Activated CD4-positive, alpha-beta T cell treated with anti-CD3 and anti-CD28 coated beads, Interleukin-2, Interleukin-4, amounts not matched to agents 100 ng/mL and 50 ng/mL, durations not matched to agents 16 hours and 8 hours (primary cell): ENCODE results near the gene ZNF541.
"Not testable (repeated sequence)": the region's sequence is repeated elsewhere in the genome, so short reads cannot be mapped to it uniquely, and the experiment has no call there.

Experiments used
- DNase-seq: peaks from one replicate; pipeline ENCODE4 v3.0.0-alpha.2; 2020; ENCODE audit warnings: low spot score

ZNF541 gene

DNA sequence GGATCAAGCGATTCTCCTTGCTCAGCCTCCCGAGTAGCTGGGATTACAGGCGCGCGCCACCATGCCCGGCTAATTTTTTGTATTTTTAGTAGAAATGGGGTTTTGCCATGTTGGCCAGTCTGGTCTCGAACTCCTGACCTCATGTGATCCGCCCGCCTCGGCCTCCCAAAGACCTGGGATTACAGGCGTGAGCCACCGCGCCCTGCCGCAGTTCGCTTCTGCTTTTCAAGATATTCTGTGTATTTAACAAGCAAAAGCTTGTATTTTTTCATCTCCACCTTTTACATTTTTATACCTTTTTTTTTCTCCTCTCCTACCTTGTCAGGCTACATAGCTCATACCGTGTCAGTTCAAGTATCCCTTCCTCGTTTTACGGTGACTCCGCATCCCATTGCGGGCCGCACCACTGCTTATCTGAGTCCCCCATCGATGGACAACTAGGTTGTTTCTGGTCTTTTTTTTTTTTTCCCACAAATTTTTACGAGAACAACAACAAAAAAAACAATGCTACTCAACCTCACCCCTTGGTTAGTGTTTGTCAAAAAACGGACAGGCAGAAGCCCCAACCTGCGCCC is 26.8 kb upstream of the ZNF541 start:
- not testable (repeated sequence) for DNase-seq

DNA sequence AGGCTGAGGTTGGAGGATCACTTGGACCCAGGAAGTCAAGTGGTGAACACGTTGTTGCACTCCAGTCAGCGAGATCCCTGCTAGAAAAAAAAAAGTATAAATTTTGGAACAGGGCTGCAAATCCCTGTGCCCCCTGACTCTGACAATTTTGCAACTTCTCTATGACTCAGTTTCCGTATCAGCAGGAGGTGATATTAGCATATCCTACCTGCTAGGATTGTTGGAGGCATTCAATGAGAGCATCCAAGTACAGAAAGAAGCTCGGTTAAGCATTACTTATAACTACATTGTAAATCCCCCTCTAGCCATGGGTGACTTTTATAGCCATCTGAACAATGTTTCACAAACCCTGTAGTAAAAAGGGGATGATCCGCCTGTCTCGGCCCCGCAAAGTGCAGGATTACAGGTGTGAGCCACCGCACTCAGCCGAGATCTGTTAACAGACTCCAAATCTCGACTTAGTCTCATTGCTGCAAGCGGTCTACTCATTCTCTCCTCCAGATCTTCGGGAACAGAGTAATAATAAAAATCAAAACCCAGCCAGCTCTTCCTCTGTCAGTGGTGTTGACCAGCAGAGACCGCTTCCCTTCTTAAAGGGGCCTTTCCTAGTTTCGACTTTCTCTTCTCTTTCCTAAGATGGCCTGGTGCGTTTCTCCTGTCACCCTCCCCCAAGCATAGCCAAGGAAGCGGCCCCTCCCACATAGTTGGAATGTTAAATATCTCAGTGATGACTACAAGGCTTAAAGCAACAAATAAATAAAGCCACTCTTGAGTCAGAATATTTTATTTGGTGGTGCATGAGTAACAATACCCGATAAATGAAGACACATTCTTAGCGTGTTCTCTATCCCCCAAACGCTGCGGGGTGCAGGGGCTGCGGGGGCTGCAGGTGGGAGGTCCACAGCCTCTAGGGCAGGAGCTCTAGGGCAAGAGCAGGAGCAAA is 25.7 kb upstream of the ZNF541 start:
- no peak for DNase-seq

DNA sequence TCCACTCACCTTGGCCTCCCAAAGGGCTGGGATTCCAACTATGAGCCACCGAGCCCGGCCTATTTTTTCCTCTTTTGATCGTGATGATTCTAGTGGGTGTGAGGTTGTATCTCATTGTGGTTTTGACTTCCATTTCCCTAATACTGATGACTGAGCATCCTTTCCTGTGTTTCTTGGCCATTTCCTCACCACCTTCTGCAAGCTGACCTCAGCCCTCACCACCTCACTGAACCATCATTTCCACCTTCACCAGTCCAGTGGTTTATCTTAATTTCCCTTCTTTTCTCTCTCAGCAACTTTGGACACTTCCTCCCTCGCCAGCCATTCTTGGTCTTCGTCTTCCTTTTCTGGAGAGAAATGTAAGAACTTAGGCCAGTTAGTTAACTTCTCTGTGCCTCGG is 23.0 kb upstream of the ZNF541 start:
- peak; percentile 14 for DNase-seq

DNA sequence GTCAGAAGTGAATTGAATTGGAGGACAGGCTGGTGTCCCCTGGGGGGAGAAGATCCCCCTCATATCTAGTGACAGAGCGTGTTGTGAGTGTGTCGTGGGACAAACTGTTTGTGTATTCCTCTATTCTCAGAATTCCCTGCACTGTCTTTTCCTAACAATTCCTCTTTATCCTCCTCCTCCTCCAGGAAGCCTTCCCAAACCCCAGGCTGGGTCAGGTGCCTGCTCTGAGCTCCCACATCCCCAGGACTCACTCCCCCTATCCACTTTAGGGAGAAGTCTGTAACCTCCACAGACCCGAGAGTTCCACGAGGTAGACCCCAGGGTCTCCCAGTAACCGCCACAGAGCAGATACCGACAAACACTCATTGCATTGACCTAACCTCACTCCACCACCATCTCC is 20.9 kb upstream of the ZNF541 start:
- no peak for DNase-seq

DNA sequence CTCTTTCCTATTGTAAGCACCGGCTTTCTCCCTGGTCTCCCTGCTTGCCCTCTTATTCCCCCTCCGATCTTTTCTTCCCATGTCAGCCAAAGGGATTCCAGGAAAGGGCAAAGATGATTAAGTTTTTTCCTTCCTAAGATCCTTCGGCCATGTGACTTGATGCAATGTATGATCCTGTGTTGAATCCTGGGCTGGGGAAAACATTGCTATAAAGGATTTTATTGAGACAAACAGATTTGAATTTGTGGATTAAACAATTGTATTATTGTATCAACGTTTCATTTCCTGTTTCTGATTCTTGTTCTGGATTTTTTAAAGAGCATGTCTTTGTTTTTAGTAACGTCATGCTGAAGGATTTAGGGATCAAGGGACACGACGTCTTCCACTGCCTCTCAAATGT is 16.9 kb upstream of the ZNF541 start:
- no peak for DNase-seq

DNA sequence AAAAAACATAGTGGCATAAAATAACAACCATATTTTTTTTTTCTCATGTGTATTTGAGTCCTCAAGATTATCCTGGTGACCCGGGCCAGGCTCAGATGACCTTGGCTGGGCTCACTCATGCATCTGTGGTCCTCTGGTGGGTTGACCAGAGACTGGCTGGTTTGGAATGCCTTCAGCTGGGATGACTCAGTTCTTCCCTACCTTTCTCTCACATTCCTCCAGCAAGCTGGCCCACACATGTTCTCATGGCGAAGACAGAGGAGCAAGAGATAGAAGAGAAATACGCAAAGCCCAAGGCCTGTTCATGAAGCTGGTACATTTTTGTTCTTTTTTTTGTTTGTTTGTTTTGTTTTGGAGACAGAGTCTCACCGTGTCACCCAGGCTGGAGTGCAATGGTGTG is 14.3 kb upstream of the ZNF541 start:
- DNase-seq = no peak

DNA sequence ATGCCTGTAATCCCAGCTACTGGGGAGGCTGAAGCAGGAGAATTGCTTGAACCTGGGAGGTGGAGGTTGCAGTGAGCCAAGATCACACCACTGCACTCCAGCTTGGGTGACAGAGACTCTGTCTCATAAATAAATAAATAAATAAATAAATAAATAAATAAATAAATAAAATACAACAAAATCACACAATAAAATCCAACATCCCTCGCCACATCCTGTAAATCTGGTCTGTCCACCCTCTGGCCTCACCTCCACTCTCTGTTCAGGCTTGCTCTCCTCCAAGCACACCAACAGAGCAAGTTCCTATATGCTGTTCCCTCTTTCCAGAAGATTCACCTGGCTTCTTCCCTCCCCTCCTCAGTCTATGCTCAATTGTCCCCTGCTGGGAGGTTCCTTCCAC is 10.2 kb upstream of the ZNF541 start:
- DNase-seq = not testable (repeated sequence)

DNA sequence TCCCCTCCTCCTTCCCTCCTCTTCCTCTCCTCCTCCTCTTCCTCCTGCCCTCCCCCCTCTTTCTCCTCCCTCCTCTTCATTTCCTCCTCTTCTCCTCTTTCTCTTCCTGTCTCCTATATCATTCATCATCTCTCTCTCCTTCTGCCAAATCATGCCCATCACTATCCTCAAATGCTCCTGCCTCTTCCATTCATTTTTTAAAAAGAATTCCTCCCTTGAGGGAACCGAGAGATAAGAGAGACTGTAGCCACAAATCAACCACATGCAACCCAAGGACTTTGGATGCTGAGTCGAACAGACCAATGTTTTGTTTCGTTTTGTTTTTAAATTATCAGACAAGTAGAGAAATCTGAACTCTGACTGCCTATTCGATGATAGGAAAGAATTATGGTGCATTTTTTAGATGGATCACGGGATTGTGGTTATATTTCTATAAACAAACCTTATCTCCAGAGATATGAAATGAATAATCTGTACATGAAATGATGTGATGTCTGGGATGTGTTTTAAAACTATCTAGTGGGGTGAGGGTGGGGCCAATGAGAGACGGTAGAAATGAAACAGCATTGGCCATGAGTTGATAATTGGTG is 9.5 kb upstream of the ZNF541 start:
- no peak for DNase-seq

DNA sequence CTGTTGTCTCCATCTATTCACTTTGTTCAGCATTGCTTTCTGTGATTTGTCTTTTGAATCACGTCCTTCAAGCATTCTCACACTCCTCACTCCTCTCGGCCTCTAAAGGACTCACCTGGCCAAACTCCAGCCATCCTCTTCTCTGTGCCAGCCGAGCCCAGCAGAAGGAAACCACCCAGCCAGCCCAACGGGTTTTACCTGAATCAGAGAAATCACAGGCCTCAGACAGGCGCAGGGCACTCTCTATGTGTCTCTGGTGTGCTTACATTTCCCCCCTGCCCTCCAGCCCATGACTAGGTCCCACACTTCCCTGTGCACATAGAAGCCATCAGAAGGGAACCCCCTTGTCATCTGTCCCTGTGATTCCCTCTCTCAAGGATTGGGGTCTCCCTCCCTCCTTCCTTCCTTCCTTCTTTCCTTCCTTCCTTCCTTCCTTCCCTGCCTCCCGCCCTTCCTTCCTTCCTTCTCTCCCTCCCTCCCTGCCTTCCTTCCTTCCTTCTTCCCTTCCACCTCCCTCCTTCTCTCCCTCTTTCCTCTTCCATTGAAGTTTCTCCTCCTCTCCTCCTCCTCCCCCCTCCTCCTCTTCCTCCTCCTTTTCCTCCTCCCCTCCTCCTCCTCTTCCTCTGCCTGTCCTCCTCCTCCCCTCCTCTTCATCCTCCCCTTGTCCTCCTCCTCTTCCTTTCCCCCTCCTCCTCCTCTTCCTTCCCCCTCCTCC is 8.8 kb upstream of the ZNF541 start:
- no peak for DNase-seq

DNA sequence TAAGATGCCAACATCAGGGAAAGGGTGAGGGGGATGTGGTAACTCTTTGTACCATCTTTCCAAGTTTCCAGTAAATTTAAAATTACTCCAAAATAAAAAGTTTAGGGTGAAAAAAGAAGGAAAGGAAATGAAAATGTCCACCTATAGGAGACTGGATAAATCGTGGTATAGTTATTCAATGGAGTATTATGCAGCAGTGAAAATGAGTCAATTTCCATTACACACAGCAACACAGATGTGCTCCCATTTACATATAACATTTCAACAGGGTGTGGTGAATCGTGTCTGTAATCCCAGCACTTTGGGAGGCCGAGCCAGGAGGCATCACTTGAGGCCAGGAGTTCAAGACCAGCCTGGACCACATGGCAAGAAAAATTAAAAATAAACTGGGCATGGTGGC is 7.4 kb upstream of the ZNF541 start:
- DNase-seq = no peak

DNA sequence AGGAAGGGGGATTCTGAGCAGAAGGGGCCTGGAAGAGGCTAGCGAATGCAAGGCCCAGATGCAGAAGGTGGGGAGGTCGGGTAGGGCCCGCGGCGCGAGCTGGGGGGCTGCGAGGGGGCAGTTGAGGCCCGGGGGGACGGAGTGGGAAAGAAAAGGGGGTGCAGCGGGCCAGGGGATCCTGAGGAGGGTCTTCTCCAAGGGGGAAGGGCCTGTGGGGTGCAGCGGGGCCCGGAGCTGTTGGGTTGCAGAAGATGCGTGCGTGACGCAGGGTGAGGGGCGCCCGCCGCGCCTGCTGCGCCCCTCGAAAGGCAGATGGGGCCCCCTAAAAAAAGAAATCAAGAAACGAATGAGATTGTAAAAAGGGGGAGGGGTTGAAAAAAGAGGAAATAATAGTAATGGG is 313 bp downstream of the ZNF541 start:
- DNase-seq = no peak

DNA sequence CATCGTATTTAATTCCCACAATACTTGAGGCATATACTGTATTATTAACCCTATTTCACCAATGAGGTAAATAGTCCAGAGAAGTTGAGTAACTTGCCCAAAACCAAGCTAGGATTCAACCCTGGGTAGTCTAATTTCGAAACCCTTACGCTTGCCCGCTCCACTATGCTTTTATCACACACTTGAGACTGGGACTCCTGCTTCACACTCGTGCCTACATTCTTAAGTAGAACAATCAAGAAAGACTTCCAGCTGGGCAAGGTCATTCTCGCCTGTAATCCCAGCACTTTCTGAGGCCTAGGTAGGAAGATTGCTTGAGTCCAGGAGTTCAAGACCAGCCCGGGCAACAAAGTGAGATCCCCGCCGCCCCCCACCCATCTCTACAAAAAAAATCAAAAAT is 3.6 kb downstream of the ZNF541 start:
- no peak for DNase-seq

DNA sequence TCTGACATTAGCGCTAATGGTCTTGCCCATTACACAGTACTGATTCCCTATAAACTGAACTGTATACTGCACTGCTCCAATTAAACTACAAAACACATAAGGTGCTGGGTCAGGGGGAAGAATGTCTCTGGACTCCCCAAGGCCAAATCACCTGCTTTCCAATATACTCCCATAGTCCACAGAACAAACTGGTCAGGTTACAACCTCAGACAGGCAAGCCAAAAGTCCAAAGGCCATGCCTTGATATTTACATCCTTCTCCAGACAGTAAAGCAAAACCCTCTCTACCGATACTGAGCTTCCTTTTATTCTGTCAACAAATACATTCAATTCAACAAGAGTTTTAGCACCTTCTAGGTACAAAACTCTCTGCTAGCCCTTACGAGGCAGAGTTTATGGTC is 8.9 kb downstream of the ZNF541 start:
- DNase-seq = no peak

DNA sequence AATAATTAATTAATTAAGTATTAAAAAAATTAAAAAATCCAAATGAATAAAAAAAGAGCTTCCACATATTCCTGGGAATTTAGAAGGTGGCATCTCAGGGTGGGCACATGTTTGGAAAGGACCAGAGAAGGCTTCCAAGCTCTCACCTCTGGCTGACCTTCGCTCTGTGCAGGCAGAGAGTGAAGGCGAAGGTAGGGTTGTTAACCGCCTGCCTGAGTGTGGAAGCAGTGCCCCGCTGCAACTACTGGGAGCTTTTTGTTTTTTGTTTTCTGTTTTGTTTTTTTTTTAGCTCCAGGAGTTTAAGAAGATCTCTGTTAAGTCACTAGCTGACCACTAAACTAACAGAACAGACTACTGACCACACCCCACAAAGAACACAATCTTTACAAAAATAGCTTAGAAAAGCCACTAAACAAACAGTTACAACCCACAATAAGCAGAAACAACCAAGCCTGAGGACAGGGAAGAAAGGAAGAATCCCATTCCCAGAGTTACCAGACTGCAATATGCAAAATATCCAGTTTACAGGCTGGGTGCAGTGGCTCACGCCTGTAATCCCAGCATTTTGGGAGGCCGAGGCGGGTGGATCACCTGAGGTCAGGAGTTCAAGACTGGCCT is 11.4 kb downstream of the ZNF541 start:
- no peak for DNase-seq

DNA sequence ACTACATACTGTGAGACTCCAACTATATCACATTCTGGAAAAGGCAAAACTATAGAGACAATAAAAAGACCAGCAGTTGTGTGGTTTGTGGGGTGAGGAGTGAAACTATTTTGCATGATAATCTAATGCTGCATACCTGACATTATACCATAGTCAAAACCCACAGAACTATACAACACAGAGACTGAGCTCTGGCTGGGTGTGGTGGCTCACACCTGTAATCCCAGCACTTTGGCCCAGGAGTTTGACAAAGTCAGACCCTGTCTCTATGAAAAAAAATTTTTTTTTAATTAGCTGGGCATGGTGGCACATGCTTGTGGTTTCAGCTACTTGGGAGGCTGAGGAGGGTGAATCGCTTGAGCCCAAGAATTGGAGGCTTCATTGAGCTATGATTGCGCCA is 11.9 kb downstream of the ZNF541 start:
- DNase-seq = no peak

DNA sequence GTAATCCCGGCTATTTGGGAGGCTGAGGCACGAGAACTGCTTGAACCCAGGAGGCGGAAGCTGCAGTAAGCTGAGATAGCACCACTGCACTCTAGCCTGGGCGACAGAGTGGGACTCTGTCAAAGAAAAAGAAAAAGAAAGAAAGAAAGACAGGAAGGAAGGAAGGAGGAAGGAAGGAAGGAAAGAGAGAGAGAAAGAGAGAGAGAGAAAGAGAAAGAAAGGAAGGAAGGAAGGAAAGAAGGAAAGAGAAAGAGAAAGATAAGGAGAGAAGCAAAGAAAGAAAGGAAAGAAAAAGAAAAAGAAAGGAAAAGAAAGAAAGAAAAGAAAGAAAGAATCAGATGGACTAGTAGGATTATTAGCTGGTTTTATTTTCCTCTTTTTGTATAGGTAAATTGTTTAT is 22.8 kb downstream of the ZNF541 start:
- no peak for DNase-seq

DNA sequence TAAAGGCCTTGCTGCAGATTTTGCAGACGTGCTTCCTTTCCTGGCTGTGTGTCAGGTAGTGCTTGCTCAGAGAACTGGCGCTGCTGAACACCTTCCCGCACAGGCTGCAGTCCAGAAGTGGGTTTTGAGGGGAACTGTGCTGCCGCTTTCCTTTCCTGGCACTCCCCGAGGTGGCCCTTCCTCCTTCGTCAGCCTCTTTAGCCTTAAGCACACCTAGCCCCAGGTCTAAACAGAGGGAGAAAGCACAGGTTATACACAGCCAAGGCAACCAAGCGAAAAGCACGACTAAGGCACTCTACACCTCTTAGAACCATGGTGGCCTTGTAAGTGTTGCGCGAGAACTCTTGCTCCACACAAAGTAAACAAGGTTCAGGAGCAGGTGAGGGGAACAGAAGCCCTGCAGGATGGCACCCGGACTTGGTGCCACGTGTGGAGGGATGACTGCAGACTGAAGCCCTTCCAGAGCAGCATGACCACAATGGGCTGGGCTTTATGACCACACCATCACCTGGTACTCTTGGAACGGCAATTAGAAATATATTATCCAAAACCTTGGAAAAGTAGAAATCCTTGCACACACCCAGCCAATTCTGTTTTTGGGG is 23.6 kb downstream of the ZNF541 start:
- DNase-seq = no peak

DNA sequence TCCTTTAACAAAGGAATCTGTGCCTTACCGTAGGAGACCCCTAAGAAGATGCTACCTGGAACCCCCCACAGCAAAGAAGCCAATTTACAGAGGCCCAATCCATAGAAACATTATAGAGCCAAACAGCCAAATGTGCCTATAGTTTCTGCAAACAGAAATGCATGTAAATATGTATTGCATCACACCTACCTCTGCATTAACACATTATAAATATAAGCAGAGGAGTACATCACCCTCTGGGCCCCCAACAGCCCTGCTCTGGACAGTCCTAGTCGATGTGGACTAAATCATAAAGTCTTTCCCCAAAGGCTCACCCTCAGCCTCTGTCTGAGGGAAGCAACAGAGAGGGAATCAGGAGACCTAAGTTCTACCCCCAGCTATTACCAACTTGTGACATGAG is 25.7 kb downstream of the ZNF541 start:
- no peak for DNase-seq

DNA sequence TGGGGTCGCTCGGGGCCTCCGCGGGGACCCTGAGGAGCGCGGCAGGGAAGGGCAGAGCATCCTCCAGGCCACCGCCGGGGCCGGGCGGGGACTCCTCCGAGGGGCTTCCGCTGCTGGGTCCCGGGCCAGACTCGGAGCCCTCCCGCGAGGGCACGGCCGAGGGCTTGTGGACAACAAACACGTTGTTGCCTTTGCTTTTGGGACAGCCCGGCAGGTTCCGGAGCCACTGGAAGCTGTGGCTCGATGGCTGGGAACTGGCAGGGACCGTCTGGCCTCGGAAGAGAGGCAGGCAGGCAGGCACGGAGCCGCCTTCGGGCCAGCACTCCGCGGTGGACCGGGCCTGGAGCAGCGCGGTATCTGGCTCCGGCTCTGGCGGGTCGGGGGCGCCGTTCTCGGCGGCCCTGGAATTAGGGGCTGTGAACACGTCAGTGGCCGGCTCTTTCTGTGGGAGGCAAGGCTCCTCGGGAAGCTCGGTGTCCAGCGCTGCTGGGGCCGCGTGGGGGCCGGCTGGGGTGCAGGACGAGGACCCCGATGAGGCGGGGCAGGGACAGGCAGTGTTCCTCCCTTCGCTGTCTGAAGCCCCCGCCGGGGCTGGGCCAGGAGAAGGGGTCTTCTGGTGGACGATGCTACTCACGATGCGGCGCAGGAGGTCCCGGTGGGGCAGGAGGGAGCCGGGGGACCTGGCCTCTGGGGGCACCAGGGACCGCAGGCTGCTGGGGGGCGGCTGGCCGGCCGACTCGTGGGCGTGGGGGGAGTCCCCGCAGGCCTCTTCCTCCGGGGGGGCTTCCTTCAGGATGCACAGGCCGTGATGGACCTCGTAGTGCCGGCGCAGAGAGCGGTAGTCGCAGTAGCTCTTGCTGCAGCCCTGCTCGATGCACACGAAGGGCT is 27.6 kb downstream of the ZNF541 start:
- no peak for DNase-seq

DNA sequence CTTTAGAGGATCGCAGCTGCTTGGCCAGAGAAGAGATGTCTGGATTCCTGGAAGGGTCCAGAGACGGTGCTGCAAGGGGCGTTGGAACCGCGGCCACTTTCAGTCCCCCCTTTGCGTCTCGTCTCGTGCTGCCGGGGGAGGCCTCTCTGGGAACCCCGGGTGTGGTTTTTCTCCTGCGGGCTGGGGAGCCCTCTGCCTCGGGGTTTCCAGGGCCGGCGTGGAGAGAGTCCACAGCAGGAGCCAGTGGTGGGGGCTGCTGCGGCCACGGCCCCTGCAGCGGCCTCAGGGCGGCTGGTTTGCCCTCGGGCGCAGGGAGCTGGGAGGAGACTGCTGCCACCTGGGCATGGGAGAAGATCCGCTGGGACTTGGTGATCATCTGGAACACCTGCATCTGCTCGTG is 28.5 kb downstream of the ZNF541 start:
- DNase-seq = no peak

DNA sequence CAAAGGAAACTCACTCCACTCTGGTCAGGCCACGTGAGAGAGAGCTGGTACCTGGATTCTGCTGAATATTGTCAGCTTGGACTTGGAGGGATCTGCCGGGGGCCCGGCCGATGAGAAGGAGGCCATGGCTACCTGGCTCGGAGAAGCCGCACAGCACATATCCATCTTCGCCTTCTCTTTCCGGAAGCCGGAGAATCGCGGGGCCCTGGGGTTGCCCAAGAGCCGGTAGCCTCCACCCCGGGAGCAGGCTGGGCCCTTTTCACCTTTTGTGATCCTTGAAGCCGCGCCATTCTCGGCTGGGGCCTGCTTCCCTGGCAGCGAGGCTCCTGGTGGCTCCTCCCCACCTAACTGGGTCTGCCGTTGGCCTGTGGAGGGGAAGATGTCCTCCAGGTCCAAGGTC is 28.9 kb downstream of the ZNF541 start:
- no peak for DNase-seq
